IMR-90 (cell line): Measurements from ENCODE around the gene PCAT6. TPM values are rescaled to one million over a fixed set of nuclear protein-coding genes. Genes with fewer than 3 reads are reported as not detected.

ENCODE experiments used
- ATAC-seq: fragments of 200-7000 bp; cut with Tn5 transposase; 2 replicates; pipeline ENCODE4 v1.9.1; 2020; ENCODE audit warnings: low read depth, mild to moderate bottlenecking, moderate library complexity
- BruUV-seq: library from RNA; stranded (reverse); fragments of 400-500 nt; replicated peaks from 2 replicates; lab custom pipeline; 2021; lab: Mats Ljungman, UMichigan
- CTCF ChIA-PET: fragments of 300-600 bp; formaldehyde crosslinking; extraction: SDS; loops from one replicate; lab custom pipeline; 2021; ENCODE audit warnings: antibody characterized with exemption; lab: Yijun Ruan, JAX
- POLR2A ChIA-PET: fragments of 300-600 bp; sonication (Branson Sonifier 250); formaldehyde crosslinking; loops from one replicate; lab custom pipeline; 2022; ENCODE audit warnings: antibody characterized with exemption; ENCODE audit not compliant: unreplicated experiment; lab: Charles Lee
- DNase-seq: peaks from one replicate; pipeline ENCODE4 v3.0.0; 2013
- H2AFZ ChIP-seq: replicated peaks from 2 replicates; pipeline ENCODE3; 2013; ENCODE audit warnings: low read length, mild to moderate bottlenecking; ENCODE audit not compliant: poor library complexity
- H2AK5ac ChIP-seq: 2 replicates; pipeline ENCODE4 v1.6.1; 2013; ENCODE audit warnings: low read depth, low read length, inconsistent platforms
- H2AK9ac ChIP-seq: replicated peaks from 2 replicates; pipeline ENCODE3; 2013; ENCODE audit warnings: mild to moderate bottlenecking, low read depth, low read length, moderate library complexity; ENCODE audit not compliant: poor library complexity
- H2BK120ac ChIP-seq: 2 replicates; pipeline ENCODE4 v1.6.1; 2013; ENCODE audit warnings: low read depth, low read length, inconsistent platforms
- H2BK15ac ChIP-seq: 3 replicates; pipeline ENCODE4 v1.6.1; 2013; ENCODE audit warnings: low read depth, low read length, inconsistent platforms
- H2BK20ac ChIP-seq: 2 replicates; pipeline ENCODE4 v1.6.1; 2013; ENCODE audit warnings: low read depth, mild to moderate bottlenecking, inconsistent platforms, low read length, moderate library complexity
- H2BK5ac ChIP-seq: 2 replicates; pipeline ENCODE4 v1.6.1; 2013; ENCODE audit warnings: mild to moderate bottlenecking, low read depth, low read length, inconsistent platforms; ENCODE audit not compliant: poor library complexity, severe bottlenecking
- H3K14ac ChIP-seq: replicated peaks from 2 replicates; pipeline ENCODE4 v1.6.1; 2013; ENCODE audit warnings: low read depth, low read length, inconsistent platforms
- H3K18ac ChIP-seq: 2 replicates; pipeline ENCODE4 v1.6.1; 2013; ENCODE audit warnings: low read depth, low read length, control low read depth
- H3K23ac ChIP-seq: 2 replicates; pipeline ENCODE4 v1.6.1; 2013; ENCODE audit warnings: low read depth, low read length, inconsistent platforms
- H3K27ac ChIP-seq: 2 replicates; pipeline ENCODE4 v1.5.1; 2013; ENCODE audit warnings: mild to moderate bottlenecking, control low read depth, low read length; ENCODE audit not compliant: insufficient read depth
- H3K27me3 ChIP-seq: 2 replicates; pipeline ENCODE4 v1.6.1; 2013; ENCODE audit warnings: low read length; ENCODE audit not compliant: control insufficient read depth, insufficient read depth
- H3K36me3 ChIP-seq: 2 replicates; pipeline ENCODE4 v1.6.1; 2013; ENCODE audit warnings: low read length, mixed read lengths; ENCODE audit not compliant: control insufficient read depth, insufficient read depth
- H3K4ac ChIP-seq: 2 replicates; pipeline ENCODE4 v1.6.1; 2013; ENCODE audit warnings: low read depth, low read length, inconsistent platforms
- H3K4me1 ChIP-seq: 2 replicates; pipeline ENCODE4 v1.6.1; 2013; ENCODE audit warnings: low read length, mixed read lengths; ENCODE audit not compliant: control insufficient read depth, insufficient read depth
- H3K4me2 ChIP-seq: 2 replicates; pipeline ENCODE4 v1.6.1; 2013; ENCODE audit warnings: low read depth, mild to moderate bottlenecking, control low read depth, low read length, moderate library complexity
- H3K4me3 ChIP-seq: 2 replicates; pipeline ENCODE4 v1.5.1; 2013; ENCODE audit warnings: low read depth, mild to moderate bottlenecking, control low read depth, low read length, moderate library complexity; ENCODE audit not compliant: insufficient read depth
- H3K56ac ChIP-seq: 2 replicates; pipeline ENCODE4 v1.6.1; 2013; ENCODE audit warnings: low read length, inconsistent platforms; ENCODE audit not compliant: insufficient read depth; ENCODE audit errors: extremely low read depth
- H3K79me1 ChIP-seq, 2 experiments: 2 replicates each; pipeline ENCODE4 v1.6.1; 2013; ENCODE audit warnings: low read length in 2 of 2, inconsistent platforms in 1 of 2, low read depth in 1 of 2
- H3K9ac ChIP-seq: 2 replicates; pipeline ENCODE4 v1.6.1; 2013; ENCODE audit warnings: low read depth, low read length, control low read depth
- H3K9me1 ChIP-seq: 2 replicates; pipeline ENCODE4 v1.6.1; 2013; ENCODE audit warnings: low read length, inconsistent platforms; ENCODE audit not compliant: insufficient read depth
- H3K9me3 ChIP-seq: 2 replicates; pipeline ENCODE4 v1.6.1; 2013; ENCODE audit warnings: low read length; ENCODE audit not compliant: control insufficient read depth, insufficient read depth
- H4K20me1 ChIP-seq: 2 replicates; pipeline ENCODE4 v1.6.1; 2013; ENCODE audit warnings: low read length, inconsistent platforms; ENCODE audit not compliant: insufficient read depth
- H4K5ac ChIP-seq: 2 replicates; pipeline ENCODE4 v1.6.1; 2013; ENCODE audit warnings: mild to moderate bottlenecking, low read depth, low read length, control low read depth
- H4K8ac ChIP-seq, 2 experiments: 2 replicates each; pipeline ENCODE4 v1.6.1; 2013; ENCODE audit warnings: low read depth in 2 of 2, low read length in 2 of 2, control low read depth in 1 of 2, inconsistent platforms in 1 of 2
- H4K91ac ChIP-seq: 2 replicates; pipeline ENCODE4 v1.6.1; 2013; ENCODE audit warnings: low read depth, low read length, inconsistent platforms; ENCODE audit not compliant: insufficient read depth
- CEBPB ChIP-seq: IDR thresholded peaks from 2 replicates; pipeline ENCODE4 v1.6.1; 2012; ENCODE audit warnings: low read depth, low read length, improper control_type of control experiment
- USF2 ChIP-seq: fragments of 150-350 bp; IDR thresholded peaks from 2 replicates; pipeline ENCODE4 v1.6.1; 2017; ENCODE audit warnings: mild to moderate bottlenecking, antibody characterized with exemption, low read length, low read depth
- WGBS, 2 experiments: methylation state at CpG; one replicate each; pipeline versions ENCODE4 v1.1.5 to v1.1.7; 2013; ENCODE audit warnings: missing lambda C conversion rate in 2 of 2; ENCODE audit not compliant: insufficient read length in 1 of 2; ENCODE audit errors: extremely low coverage in 2 of 2; 5-methylcytosine and 5-hydroxymethylcytosine counted together
- dilution Hi-C: fragments of 300-500 bp; cut with HindIII; formaldehyde crosslinking; loops from one replicate; pipeline ENCODE4 v1.14.3; 2018; ENCODE audit warnings: low sequenced_read_pairs; ENCODE audit not compliant: unreplicated experiment
- in situ Hi-C: fragments of 300-500 bp; cut with MboI; formaldehyde crosslinking; loops from 3 replicates; pipeline ENCODE4 v1.14.3; 2019; ENCODE audit warnings: low sequenced_read_pairs, inconsistent platforms, mixed read lengths
- intact Hi-C: fragments of 100-400 bp; cut with micrococcal nuclease; formaldehyde crosslinking; loops from 2 replicates; pipeline ENCODE4 v1.10.0; 2022
- polyA plus RNA-seq, 3 experiments: library from polyadenylated mRNA; depleted of rRNA; stranded (reverse); fragments of >200 nt; gene quantifications; 2 replicates each; pipeline ENCODE4 v1.2.3, GENCODE V29; 2012; ENCODE audit warnings: low replicate concordance in 1 of 3
- total RNA-seq: library from RNA; depleted of rRNA; stranded (reverse); fragments of >200 nt; gene quantifications from 2 replicates; pipeline ENCODE4 v1.2.3, GENCODE V29; 2012

Gene PCAT6
- total and polyA plus RNA-seq, 2 of the 4 experiments (the other 2 are of a cell fraction): 5.8 TPM; not detected in 1

DNA sequence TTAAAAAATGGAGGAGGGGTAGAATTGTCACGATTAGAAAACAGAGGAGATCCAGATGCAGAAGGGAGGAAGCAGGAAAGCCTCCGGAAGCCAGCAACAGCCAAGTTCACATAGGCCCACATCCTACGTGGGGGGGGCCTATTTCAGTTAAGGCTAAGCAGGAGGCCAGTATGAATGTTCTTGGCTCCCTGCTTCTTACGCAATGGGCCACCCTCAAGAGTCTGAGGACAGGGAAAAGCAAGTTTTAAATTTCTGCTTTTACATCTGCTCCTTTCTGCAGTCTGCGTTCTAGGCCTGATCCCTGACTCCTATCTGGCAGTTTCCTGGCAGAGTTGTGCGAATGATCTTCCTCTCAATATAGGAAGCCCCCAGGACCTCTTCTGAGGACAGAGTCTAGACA, 47.6 kb downstream of the PCAT6 start:
- Histone ChIP-seq H3K23ac (no peak overlapping the region), H3K14ac (no peak overlapping the region), H3K9me1 (0 out of 2 replicates have a peak, but pooled peaks cover 4% of the 10 kb centered on the region), H3K9me3 (no peaks in the 10 kb centered on the region), H2AFZ (peak overlapping the region; percentile 13), H3K4me1 (no peaks in the 10 kb centered on the region), H3K4me2 (no peak overlapping the region), H2AK9ac (no peak overlapping the region), H3K56ac (no peak overlapping the region), H4K20me1 (no peaks in the 10 kb centered on the region), H3K27ac (no peak overlapping the region), H4K5ac (no peak overlapping the region), H4K91ac (no peak overlapping the region), H3K36me3 (no peaks in the 10 kb centered on the region), H3K4me3 (no peak overlapping the region), H2BK5ac (no peak overlapping the region), H4K8ac (no peak overlapping the region), H3K9ac (no peak overlapping the region), H2BK15ac (no peak overlapping the region), H3K79me1 (no peaks in the 10 kb centered on the region), H2BK20ac (no peak overlapping the region), H3K18ac (no peak overlapping the region), H3K27me3 (no peaks in the 10 kb centered on the region), H3K4ac (no peak overlapping the region), H2AK5ac (no peak overlapping the region), H2BK120ac (no peak overlapping the region)
- no TSS peak for BruUV-seq
- no CpG with 5 or more reads among the region's 6 CpGs for WGBS, 2 experiments
- intact Hi-C loops: no loop called here
- in situ Hi-C loops: no loop called here
- POLR2A ChIA-PET: no interaction called here
- peak; percentile 7 for DNase-seq
- CTCF ChIA-PET: no interaction called here
- no peak for ATAC-seq
- dilution Hi-C loops: no loop called here
- TF ChIP-seq USF2 (no peak), CEBPB (peak; percentile 86)
